CD4-positive, CD25-positive, alpha-beta regulatory T cell (primary cell): Measurements from ENCODE around the gene DRG1. TPM values are rescaled to one million over a fixed set of nuclear protein-coding genes. Genes with fewer than 3 reads are reported as not detected.
"Not testable (repeated sequence)": the region's sequence is repeated elsewhere in the genome, so short reads cannot be mapped to it uniquely, and the experiment has no call there.

Source experiments
- ATAC-seq, 2 donors: fragments of 150-1000 bp; cut with Tn5 transposase; one replicate each; pipeline ENCODE4 v1.10.0; 2021; ENCODE audit warnings: low read depth in 2 of 2, moderate number of reproducible peaks in 2 of 2, moderate library complexity in 1 of 2
- DNase-seq, 3 donors: peaks; one replicate each; pipeline versions ENCODE4 v3.0.0 to v3.0.0-alpha.2; 2012 to 2022; ENCODE audit warnings: mixed read lengths in 1 of 3
- H3K27ac ChIP-seq: one replicate; pipeline ENCODE4 v1.7.0; 2013; ENCODE audit warnings: mild to moderate bottlenecking, low read length; ENCODE audit not compliant: insufficient read depth, poor library complexity, severe bottlenecking
- H3K27me3 ChIP-seq: one replicate; pipeline ENCODE4 v1.7.0; 2013; ENCODE audit warnings: low read length; ENCODE audit not compliant: control insufficient read depth, insufficient read depth
- H3K36me3 ChIP-seq: one replicate; pipeline ENCODE4 v1.7.0; 2013; ENCODE audit warnings: mild to moderate bottlenecking, low read length, moderate library complexity; ENCODE audit not compliant: control insufficient read depth, insufficient read depth
- H3K4me1 ChIP-seq: 2 replicates; pipeline ENCODE4 v1.7.0; 2013; ENCODE audit warnings: mild to moderate bottlenecking, low read length; ENCODE audit not compliant: insufficient read depth, control insufficient read depth, poor library complexity, severe bottlenecking
- H3K4me3 ChIP-seq: one replicate; pipeline ENCODE4 v1.7.0; 2013; ENCODE audit warnings: low read depth, mild to moderate bottlenecking, low read length, moderate library complexity
- H3K9me3 ChIP-seq, 2 experiments: 1 replicate in 1 of 2; 2 replicates in 1 of 2; pipeline ENCODE4 v1.7.0; 2013; ENCODE audit warnings: low read length in 2 of 2, mild to moderate bottlenecking in 1 of 2, moderate library complexity in 1 of 2; ENCODE audit not compliant: control insufficient read depth in 2 of 2
- H3K27ac Mint-ChIP-seq, 3 donors: one replicate each; pipeline ENCODE4 v1.8.0; 2020 to 2022; ENCODE audit warnings: mild to moderate bottlenecking in 3 of 3, mixed read lengths in 3 of 3, moderate library complexity in 2 of 3
- H3K27me3 Mint-ChIP-seq: one replicate; pipeline ENCODE4 v1.8.0; 2022; ENCODE audit warnings: mild to moderate bottlenecking, mixed read lengths
- H3K36me3 Mint-ChIP-seq: one replicate; pipeline ENCODE4 v1.8.0; 2020; ENCODE audit warnings: mixed read lengths
- H3K4me1 Mint-ChIP-seq, 4 donors: one replicate each; pipeline ENCODE4 v1.8.0; 2020 to 2022; ENCODE audit warnings: mixed read lengths in 4 of 4, mild to moderate bottlenecking in 1 of 4
- H3K4me3 Mint-ChIP-seq, 4 donors: one replicate each; pipeline ENCODE4 v1.8.0; 2020 to 2022; ENCODE audit warnings: mild to moderate bottlenecking in 4 of 4, mixed read lengths in 4 of 4, moderate library complexity in 3 of 4
- H3K9me3 Mint-ChIP-seq, 7 donors: one replicate each; pipeline ENCODE4 v1.8.0; 2020 to 2022; ENCODE audit warnings: mixed read lengths in 7 of 7, mild to moderate bottlenecking in 3 of 7, moderate library complexity in 2 of 7
- polyA plus RNA-seq, 4 donors: library from polyadenylated mRNA; unstranded; fragments of 300-500 nt; fragmentation: Illumina TruSeq; gene quantifications; one replicate each; pipeline ENCODE4 v1.2.3, GENCODE V29; 2021
- total RNA-seq: library from RNA; stranded (reverse); gene quantifications from one replicate; pipeline ENCODE4 v1.2.3, GENCODE V29; 2022

The DRG1 gene
- total and polyA plus RNA-seq, 5 donors from 2014 or later = 53.8 to 105 (median 89.0) TPM

GRCh38 chr22:31402350-31402749, 2.9 kb downstream of the DRG1 start:
- peaks cover 21% of the 10 kb centered on the region for H3K36me3 Mint-ChIP-seq
- peaks cover 13 to 51% (median 33%) of the 10 kb centered on the region in 4 donors for H3K4me1 Mint-ChIP-seq
- H3K4me1 ChIP-seq = peaks cover 16% of the 10 kb centered on the region

GRCh38 chr22:31425331-31426050, 26.1 kb downstream of the DRG1 start:
- H3K4me3 ChIP-seq = no peak overlapping the region
- no peak overlapping the region for H3K4me3 Mint-ChIP-seq
- H3K9me3 ChIP-seq = no peaks in the 10 kb centered on the region
- peaks cover 79% of the 10 kb centered on the region for H3K36me3 ChIP-seq
- H3K4me1 ChIP-seq = no peaks in the 10 kb centered on the region
- H3K27me3 Mint-ChIP-seq = no peaks in the 10 kb centered on the region
- peaks cover 52% of the 10 kb centered on the region for H3K36me3 Mint-ChIP-seq
- peaks cover 6 to 14% (median 12%) of the 10 kb centered on the region in 4 donors for H3K4me1 Mint-ChIP-seq
- ATAC-seq = no peak
- H3K9me3 Mint-ChIP-seq = no peaks in the 10 kb centered on the region
- no peak for DNase-seq
- no peaks in the 10 kb centered on the region for H3K27me3 ChIP-seq
- H3K27ac Mint-ChIP-seq = peak overlapping the region in 1 of 3 donors; percentile 26
- no peak overlapping the region for H3K27ac ChIP-seq

More at GRCh38 chr22:31402350-31402749, 2.9 kb downstream of the DRG1 start:
- H3K9me3 ChIP-seq, H3K27ac ChIP-seq, H3K4me3 ChIP-seq, H3K27me3 Mint-ChIP-seq, ATAC-seq, H3K27me3 ChIP-seq, H3K27ac Mint-ChIP-seq, DNase-seq, H3K9me3 Mint-ChIP-seq: not testable (repeated sequence)
- H3K36me3 ChIP-seq = peaks cover 47% of the 10 kb centered on the region
- peak overlapping the region in 2 of 4 donors; percentile 29 to 35 for H3K4me3 Mint-ChIP-seq

- DNase-seq (no peak), ATAC-seq (no peak)
- Mint-ChIP-seq H3K27me3 (no peaks in the 10 kb centered on the region), H3K9me3 (no peaks in the 10 kb centered on the region), H3K4me1 (peaks cover 6 to 10% (median 8%) of the 10 kb centered on the region in 4 donors), H3K36me3 (peaks cover 47% of the 10 kb centered on the region), H3K27ac (no peak overlapping the region), H3K4me3 (no peak overlapping the region)
- H3K4me1 ChIP-seq = no peaks in the 10 kb centered on the region
- H3K4me3 ChIP-seq = no peak overlapping the region
- no peak overlapping the region for H3K27ac ChIP-seq
- no peaks in the 10 kb centered on the region for H3K9me3 ChIP-seq
- H3K27me3 ChIP-seq = no peaks in the 10 kb centered on the region
- peaks cover 75% of the 10 kb centered on the region for H3K36me3 ChIP-seq
Observed at GRCh38 chr22:31431950-31432349, 32.5 kb downstream of the DRG1 start.

DNA sequence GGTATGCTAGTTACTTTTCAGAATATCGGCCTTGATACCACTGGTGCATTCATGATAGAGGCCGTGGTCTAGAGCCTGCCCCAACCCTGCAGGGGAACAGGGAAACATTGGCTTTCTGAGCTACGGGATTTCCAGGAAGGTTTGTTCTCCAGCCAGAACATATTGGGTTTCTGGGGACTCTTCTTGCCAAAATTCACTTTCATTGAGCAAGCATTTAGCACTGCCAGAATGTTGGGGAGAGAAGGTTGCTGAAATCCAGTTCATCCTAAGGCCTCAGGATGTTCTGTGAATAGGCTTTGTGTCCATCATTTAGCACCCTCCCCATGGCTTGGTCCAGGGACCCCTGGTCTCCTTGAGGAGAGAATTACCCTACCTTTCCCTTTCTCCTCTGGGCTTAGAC, 36.7 kb downstream of the DRG1 start:
- H3K4me1 Mint-ChIP-seq = peaks cover 0 to 5% (median 3%) of the 10 kb centered on the region in 4 donors
- Histone ChIP-seq H3K4me1 (no peaks in the 10 kb centered on the region), H3K4me3 (no peak overlapping the region), H3K9me3 (no peaks in the 10 kb centered on the region), H3K36me3 (peaks cover 86% of the 10 kb centered on the region), H3K27ac (no peak overlapping the region), H3K27me3 (no peaks in the 10 kb centered on the region)
- peaks cover 46% of the 10 kb centered on the region for H3K36me3 Mint-ChIP-seq
- no peak overlapping the region for H3K4me3 Mint-ChIP-seq
- DNase-seq = no peak
- no peaks in the 10 kb centered on the region for H3K9me3 Mint-ChIP-seq
- no peak overlapping the region for H3K27ac Mint-ChIP-seq
- H3K27me3 Mint-ChIP-seq = no peaks in the 10 kb centered on the region
- ATAC-seq = no peak

DNA sequence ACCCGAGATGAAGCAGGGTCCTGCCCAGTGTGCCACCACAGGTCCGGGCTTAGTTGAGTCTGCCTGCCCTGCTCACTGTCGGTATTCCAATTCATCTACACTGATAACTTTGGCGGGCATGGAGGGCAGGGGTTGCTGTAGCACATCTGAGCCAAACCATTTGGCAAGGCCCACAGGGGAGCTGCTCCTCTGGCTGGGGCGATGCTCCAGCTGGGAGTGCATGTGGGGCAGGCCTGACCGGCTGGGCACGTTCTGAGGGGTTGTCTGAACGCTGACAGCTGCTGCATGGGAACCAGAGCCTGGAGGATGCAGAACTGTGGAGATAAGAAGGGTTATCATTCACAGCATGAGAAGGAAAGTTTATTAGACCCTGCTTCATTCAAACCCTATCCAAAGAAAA, 40.4 kb downstream of the DRG1 start:
- Mint-ChIP-seq H3K4me1 (peaks cover 0 to 5% (median 0%) of the 10 kb centered on the region in 4 donors), H3K36me3 (peaks cover 50% of the 10 kb centered on the region), H3K9me3 (no peaks in the 10 kb centered on the region), H3K4me3 (peak overlapping the region in 1 of 4 donors; percentile 7), H3K27ac (no peak overlapping the region), H3K27me3 (no peaks in the 10 kb centered on the region)
- Histone ChIP-seq H3K4me1 (no peaks in the 10 kb centered on the region), H3K27ac (no peak overlapping the region), H3K27me3 (no peaks in the 10 kb centered on the region), H3K36me3 (peaks cover 91% of the 10 kb centered on the region), H3K4me3 (no peak overlapping the region), H3K9me3 (no peaks in the 10 kb centered on the region)
- ATAC-seq (no peak), DNase-seq (no peak)

DNA sequence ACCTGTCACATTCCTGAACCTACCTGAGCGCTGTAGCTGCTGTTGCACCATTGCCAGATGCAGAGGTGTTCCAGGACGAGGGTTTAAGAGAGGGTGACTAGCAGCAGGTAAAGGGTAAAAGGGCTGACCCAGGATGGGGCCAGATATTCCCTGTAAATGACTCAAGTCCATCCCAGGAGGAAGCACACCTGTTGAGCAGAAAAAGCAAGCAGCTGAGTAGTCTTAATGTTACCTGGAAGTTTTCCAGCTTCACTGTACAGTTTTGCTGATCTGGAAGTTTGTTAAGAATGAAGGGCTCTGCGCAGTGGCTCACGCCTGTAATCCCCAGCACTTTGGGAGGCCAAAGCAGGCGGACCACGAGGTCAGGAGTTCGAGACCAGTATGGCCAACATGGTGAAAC, 41.3 kb downstream of the DRG1 start:
- no peak overlapping the region for H3K4me3 Mint-ChIP-seq
- DNase-seq (no peak), ATAC-seq (no peak)
- H3K4me1 Mint-ChIP-seq = peaks cover 0 to 3% (median 0%) of the 10 kb centered on the region in 4 donors
- Histone ChIP-seq H3K9me3 (no peaks in the 10 kb centered on the region), H3K4me1 (no peaks in the 10 kb centered on the region), H3K36me3 (peaks cover 90% of the 10 kb centered on the region), H3K4me3 (no peak overlapping the region), H3K27me3 (no peaks in the 10 kb centered on the region), H3K27ac (no peak overlapping the region)
- no peaks in the 10 kb centered on the region for H3K9me3 Mint-ChIP-seq
- H3K27me3 Mint-ChIP-seq = no peaks in the 10 kb centered on the region
- H3K27ac Mint-ChIP-seq = no peak overlapping the region
- H3K36me3 Mint-ChIP-seq = peaks cover 50% of the 10 kb centered on the region

DNA sequence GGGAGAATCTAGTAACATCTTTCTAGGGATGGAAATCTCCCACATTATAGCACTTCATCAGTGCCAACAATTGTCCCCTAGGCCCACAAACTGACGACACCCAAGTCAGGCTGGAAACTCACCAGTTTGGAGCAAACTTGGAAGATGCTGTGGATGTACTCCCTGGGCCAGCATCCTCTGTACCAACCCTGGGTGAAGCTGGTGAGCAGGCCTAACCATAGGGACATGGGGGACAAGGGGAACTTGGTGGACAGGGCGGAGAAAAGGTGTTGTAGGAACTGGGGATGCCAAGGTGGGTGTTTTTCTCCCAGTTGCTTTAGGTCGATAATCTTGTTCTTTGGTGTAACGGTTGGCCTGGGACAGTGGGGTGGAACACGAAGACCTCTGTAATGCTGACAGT, 42.2 kb downstream of the DRG1 start:
- DNase-seq (no peak), ATAC-seq (no peak)
- no peak overlapping the region for H3K4me3 ChIP-seq
- H3K36me3 ChIP-seq = peaks cover 83% of the 10 kb centered on the region
- Mint-ChIP-seq H3K9me3 (no peaks in the 10 kb centered on the region), H3K4me1 (peaks cover 0 to 3% (median 0%) of the 10 kb centered on the region in 4 donors), H3K36me3 (peaks cover 44% of the 10 kb centered on the region), H3K27ac (no peak overlapping the region), H3K27me3 (no peaks in the 10 kb centered on the region), H3K4me3 (no peak overlapping the region)
- no peaks in the 10 kb centered on the region for H3K4me1 ChIP-seq
- no peak overlapping the region for H3K27ac ChIP-seq
- H3K9me3 ChIP-seq = no peaks in the 10 kb centered on the region
- H3K27me3 ChIP-seq = no peaks in the 10 kb centered on the region
